8988T (cell line): ENCODE measurements around the gene HRK.

Experiments
- DNase-seq: peaks from one replicate; pipeline ENCODE4 v3.0.0; 2011

Gene HRK

DNA sequence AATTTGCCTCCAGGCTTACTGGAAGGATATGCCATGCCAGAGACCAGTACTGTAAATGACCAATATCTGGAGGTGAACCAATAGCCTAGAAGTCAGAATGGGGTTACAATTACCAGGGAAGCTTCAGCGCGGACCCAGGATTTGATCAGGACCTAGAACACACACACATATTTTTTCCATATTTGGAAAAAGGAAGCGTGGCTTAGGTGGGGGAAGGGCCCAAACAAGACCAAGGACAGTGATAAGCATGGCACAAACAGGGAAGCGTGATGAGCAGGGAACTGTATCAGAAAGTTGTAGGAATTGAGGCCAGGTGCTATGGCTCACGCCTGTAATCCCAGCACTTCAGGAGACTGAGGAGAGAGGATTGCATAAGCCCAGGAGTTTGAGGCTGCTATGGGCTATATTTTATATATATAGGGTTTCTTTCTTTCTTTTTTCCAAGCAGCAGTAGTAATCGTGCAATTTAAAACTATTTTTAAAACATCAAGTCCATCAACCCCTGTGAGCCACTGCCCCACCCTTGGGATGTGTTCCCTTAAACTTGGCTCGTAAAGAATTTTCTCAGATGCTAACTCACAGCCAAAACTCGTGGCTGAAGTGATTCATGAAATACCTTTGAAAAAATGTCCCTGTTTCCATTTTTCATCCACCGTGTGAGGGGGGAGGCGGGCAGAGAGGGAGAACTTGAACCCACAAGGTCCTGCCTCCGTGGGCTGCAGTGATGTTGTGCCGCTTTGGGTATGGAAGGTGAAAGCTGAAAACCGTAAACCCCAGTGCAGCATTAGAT is 16.7 kb downstream of the HRK start:
- DNase-seq = no peak

DNA sequence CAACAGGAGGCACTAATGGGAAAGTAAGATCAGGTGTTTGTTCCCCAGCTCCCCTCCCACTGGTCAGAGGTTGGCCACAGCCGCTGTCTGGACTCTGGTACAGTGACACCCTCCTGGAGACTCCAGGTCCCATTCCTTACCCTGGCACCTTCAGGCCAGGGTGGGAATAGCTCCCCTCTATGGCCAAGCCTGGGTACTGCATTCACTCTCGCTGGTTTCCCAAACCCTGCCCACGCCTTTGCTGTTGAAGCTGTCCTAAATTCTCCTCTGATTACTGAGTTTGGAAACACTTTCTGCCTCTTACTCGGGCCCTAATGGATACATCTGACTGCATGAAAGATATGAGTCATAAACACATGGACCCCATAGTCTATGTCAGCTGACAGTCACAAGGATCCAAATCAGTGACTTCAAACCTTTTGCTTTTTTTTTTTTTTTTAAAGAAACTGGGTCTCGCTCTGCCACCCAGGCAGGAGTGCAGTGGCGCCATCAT is 17.9 kb downstream of the HRK start:
- no peak for DNase-seq

DNA sequence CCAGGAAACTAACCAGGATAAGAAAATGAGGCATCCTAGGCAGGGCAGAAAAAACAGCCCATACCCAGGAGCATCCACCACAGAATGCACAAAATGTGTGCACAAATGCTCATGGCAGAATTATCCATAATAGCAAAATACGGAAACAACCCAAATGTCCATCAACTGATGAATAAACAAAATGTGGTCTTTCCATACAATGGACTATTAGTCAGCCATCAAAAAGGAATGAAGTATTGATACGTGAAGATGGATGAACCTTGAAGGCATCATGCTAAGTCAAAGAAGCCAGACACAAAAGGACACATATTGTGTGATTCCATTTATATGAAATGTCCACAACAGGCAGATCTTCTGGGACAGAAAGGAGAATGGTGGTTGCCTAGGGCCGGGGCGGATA is 19.1 kb downstream of the HRK start:
- no peak for DNase-seq

DNA sequence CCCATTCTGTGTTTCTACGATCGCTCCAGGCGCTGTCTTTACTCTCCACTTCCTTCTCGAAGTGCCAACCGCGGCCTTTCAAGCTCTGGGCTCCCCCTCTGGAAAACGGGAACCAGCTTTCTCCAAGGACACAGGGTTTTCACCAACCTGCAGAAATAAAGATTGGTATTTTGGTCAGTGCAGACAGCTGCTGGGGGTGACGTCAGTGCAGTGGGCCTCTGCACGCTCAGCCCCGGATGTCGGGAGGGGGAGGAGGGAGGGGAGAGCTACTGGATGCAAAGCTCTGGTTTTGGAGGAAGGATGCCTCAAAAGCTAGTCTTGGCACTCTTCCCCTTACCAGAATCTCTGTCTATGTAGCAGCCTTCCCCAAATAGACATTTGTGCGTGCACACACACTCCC is 19.9 kb downstream of the HRK start:
- DNase-seq = no peak

DNA sequence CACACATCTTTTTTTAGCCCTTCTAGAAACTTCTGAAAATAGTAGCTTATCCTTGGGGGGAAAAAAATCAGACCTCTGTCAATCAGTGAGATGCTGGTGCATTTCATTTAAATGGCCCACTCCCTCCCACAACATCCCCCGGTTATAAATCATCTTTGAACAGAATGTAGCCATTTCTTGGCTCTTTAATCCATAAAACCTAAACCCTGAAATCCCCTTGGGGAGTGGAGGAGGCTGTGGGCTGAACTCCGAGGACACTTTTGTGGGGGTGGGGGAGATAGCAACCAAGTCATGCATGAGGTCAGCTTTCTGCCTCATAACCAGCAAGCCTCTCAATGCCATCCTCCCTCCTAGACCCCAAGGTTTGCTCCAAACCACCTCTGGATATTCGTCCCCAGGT is 21.0 kb downstream of the HRK start:
- no peak for DNase-seq

DNA sequence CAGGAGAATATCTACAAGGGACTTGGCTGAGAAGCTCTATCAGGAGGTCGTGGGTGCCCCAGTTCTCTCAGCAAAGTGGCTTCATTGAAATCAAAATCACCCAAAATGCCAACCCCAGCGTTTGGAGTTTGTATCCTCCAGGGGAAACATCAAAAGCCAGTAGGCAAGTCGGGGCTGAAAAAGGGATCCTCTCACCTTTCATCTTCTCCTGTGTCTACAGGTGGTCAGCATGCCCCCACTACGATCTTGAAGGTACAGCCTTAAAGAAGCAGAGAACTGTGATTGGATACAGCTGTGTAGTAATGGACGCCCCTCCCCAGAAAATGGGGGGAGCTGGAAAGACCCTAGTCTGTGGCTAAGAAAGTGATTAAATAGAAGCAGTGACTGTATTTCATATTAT is 22.2 kb downstream of the HRK start:
- no peak for DNase-seq

DNA sequence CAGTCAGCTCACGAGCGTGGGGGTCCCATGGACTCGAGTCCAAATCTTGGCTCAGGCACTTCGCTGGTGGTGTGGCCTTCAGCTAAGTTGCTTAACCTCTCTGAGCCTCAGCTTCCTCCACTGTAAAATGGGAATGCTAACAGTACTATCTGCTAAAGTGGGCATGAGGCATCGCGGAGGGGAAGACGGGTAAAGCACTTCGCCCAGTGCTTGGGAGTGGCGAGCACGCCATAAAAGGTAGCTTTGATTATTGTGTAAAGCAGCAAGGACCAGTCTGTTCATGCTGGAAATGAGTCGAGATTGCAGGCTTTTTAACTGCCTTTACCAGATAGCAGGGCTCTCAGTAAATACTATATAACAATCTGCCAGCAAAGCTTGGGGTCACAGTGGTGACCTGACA is 24.5 kb downstream of the HRK start:
- no peak for DNase-seq

- no peak for DNase-seq
Measured at GRCh38 chr12:116855744-116856470, 25.3 kb downstream of the HRK start.

DNA sequence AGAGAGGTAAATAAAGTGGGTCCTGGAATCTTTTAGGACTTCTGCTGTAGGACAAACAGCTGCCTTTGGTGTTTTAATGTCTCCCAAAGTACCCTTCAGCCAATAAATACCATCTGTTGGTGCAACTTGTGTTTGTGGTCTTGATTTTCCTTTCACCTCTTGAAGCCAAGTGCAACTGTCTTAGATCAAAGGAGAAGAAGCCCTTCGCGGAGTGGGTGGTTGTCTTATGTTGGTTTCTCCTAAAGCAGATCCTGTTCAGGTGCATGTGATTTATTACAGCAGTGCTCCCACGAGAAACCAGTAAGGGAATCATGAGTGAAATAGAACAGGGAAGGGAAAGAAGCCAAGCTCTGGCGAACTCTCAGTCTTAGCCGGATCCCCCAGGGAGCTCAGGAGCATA is 27.7 kb downstream of the HRK start:
- no peak for DNase-seq

- DNase-seq = no peak
Measured at GRCh38 chr12:116852303-116852702, 28.9 kb downstream of the HRK start.

DNA sequence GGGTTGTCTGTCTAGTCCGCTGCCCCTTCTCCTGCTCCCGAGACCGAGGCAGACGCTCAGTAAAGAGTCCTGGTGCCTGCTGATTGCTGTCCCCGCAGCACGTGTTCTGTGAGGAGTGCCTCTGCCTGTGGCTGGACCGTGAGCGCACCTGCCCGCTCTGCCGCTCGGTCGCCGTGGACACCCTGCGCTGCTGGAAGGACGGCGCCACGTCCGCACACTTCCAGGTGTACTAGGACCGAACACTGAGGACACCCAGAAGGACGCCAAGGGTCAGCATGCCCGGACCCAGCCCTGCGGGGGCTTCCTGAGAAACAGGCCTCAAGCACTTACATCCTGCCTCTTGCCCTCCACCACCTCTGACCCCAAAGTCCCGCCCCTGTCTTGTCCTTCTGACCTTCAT is 32.0 kb downstream of the HRK start:
- DNase-seq = no peak

DNA sequence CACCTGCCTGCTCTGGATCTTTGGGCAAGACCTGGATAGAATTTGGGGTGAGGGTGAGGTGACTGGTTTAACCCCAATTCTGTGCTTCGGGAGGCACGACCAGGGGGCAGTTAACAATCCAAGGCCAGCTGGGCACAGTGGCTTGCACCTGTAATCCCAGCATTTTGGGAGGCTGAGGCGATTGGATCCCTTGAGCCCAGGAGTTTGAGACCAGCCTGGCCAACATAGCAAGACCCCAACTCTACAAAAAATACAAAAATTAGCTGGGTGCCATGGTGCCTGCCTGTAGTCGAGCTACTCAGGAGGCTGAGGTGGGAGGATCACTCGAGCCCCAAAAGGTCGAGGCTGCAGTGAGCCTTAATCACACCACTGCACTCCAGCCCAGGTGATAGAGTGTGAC is 38.2 kb downstream of the HRK start:
- no peak for DNase-seq

DNA sequence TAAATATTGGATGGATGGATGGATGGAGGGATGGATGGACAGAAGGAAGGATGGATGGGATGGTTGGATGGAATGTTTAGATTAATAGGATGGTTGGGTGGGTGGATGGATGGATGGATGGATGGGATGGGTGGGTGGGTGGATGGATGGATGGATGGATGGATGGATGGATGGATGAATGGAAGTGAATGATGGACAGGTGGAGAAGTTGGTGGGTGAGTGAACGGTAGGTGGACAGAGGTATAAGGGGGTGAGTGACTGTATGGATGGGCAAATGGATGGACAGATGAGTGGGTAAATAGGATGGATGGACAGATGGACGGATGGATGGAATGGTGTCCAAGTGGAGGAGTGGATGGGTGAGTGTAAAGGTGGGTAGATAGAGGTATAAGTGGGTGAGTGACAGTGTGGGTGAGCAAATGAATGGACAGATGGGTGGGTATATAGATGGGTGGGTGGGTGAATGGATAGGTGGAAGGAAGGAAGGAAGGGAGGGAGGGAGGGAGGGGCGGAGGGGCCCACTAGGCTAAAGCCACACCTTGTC is 41.9 kb downstream of the HRK start:
- DNase-seq = no peak

DNA sequence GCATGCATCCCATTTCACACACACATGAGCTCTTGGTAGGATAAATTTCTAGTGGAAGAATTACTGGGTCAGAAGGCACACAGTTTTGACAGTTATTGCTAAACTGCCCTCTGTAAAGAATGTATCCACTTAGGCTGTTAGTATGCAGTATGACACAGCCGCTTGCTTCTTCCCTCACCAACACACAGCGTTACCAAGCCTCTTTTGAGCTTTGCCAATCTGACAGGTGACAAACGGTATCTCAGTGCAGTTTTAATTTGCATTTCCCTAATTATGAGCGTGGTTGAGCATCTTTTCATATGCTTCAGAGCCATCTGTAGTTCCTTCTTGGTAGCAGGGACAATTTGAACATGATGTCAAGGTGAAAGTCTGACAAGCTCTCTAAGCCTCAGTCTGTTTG is 42.9 kb downstream of the HRK start:
- no peak for DNase-seq

DNA sequence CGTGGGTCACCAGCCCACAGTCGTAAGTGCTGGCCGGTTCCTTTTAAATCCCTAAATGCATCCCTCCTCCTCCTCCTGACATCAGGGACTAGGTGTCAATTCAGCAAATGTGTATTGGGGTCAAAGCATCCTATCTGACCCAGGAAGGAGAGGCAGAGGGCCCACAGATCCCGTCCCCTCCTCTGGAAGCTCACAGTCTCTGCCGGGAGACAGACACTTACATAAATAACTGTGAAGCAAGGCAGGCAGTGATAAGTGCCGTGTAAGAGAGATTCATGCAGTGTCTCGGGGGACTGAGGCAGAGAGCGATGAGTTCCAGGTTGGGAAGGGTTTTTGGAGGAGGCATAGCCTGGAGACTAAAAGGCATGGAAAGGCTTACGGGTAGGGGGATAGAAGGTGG is 44.1 kb downstream of the HRK start:
- DNase-seq = no peak

- DNase-seq = no peak
Measured at GRCh38 chr12:116835484-116835883, 45.8 kb downstream of the HRK start.

DNA sequence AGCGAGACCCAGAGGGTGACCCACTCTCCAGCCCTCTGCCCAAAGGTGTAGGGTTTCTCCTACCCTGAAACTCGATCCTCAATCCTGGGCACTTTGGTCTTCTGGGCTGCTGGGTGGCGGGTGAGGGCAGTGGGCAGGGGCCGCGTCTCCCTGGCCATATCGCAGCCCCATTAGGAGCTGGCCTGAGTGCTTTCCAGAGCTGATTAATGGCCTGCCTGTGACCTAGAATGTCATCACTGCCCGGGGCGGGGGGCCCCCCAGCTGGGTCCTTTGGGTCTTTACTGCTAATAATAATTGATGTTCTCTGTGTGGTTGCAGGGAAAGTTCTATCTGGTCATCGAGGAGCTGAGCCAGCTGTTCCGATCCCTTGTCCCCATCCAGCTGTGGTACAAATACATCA is 47.8 kb downstream of the HRK start:
- no peak for DNase-seq

- no peak for DNase-seq
Measured at GRCh38 chr12:116832353-116832752, 48.9 kb downstream of the HRK start.

DNA sequence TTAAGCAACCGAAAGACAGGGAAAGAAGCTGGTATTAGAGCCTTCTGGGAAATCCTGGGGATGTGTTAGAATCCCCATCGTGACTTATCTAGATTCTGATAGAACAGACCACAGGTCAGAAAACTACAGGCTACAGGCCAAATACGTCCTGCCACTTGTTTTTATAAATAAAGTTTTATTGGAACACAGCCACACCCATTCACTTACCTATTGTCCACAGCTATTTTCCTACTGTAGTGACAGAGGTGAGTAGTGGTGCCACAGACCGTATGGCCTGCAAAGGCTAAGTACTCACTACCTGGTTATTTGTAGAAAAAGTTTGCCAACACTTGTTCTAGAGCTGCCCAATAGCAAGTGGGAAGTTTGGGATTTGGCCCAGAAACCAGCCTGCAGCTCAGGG is 53.8 kb downstream of the HRK start:
- no peak for DNase-seq

DNA sequence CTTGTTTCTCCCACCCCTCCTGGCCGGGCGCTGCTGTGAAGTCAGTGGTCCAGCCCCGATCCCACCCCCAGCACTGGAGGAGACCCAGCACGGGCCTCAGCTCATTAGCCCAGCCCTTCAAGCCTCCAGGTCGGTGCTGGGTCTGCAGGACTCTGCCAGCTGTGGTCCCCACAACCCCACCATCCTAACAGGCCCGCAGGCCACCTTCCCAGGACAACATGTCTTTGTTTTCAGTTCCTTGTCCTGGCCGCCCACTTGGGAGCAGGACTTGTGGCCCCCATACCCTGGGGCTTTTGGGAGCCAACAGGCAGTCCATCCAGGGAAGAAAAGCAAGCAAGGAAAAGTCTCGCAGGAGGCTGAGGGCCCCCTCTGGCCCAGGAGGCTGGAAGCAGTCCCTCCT is 60.0 kb downstream of the HRK start:
- no peak for DNase-seq

- DNase-seq = no peak
Measured at GRCh38 chr12:116820064-116820656, 61.1 kb downstream of the HRK start.

DNA sequence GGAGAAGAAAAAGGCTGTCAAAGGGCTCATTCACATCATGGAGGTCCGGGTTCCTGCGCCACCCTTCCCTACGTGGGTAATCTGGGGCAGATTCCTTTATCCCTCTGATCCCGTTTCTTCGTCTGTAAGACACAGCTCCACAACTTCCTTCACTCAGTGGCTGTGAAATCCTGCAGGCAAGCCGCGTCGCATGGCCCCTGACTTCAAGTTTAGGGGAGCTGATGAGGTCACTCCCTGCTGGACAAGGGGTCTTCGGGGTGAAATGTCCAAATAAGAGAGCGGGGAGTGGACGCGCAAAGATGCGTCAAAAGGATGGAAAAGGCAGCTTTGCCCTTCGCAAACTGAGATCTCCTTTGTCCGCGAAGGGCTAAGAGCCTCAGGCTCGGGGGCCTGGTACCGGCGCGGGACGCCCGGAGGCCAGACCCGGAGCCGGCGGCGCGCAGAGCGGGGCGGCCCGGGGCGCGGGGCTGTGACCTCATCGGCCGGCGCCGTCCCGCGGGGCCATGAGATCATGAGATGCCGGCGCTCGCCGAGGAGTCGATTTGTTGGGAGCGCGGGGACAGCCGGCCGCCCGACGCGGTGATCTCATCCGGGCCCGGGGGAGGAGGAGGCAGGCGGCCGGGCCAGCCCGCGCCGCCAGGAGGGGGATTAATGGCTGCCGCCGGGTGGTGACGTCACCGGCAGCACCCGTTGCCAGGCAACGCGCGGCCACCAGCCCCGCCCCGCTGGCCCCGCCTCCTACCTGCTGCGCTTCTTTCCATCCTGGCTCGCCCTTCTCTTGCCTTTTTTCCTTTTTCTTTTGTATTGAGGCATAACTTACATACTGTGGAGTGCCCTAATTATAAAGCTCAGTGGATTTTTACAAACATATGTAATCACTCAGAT is 62.1 kb downstream of the HRK start:
- DNase-seq = peak; percentile 81

DNA sequence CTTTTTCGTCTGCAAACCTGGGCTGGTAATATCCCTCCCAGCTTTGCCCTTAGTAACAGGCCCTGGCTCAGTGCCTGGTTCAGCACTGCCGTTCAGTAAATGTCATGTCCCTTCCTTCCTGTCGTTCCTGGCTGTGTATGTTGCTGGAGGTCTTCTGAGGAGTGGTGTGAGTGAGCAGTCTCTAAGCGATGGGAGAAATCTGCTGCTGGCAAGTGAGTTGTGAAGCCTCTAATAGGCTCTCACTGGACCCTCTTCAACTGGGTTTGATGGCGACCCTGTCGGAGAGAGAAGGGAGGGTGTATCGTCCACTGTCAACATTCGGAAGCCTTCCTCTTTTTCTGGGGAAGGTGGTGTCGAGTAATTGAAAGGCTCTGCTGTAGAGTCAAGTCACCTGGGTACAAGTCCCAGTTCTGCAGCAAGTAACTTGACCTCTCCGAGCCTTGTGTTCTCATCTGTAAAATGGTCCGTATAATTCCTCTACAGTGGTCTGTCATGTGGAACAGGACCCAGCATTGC is 62.8 kb downstream of the HRK start:
- DNase-seq = no peak
